Loucy (cell line): Measurements from ENCODE around the gene ELMO1.

Experiments
- H2AFZ ChIP-seq: fragments of 200-600 bp; sonication (generic); 2 replicates; pipeline ENCODE4 v1.6.0; 2016; ENCODE audit warnings: antibody characterized with exemption, mild to moderate bottlenecking, low read length, moderate library complexity
- H3F3A ChIP-seq: fragments of 200-600 bp; 2 replicates; pipeline ENCODE4 v1.6.0; 2016; ENCODE audit warnings: antibody characterized with exemption, low read depth, mild to moderate bottlenecking
- H3K27me3 ChIP-seq: fragments of 200-600 bp; sonication (generic); 2 replicates; pipeline ENCODE4 v1.6.1; 2014; ENCODE audit warnings: low read length, mild to moderate bottlenecking; ENCODE audit not compliant: insufficient read depth, poor library complexity, severe bottlenecking
- H3K36me3 ChIP-seq: fragments of 200-600 bp; sonication (generic); 2 replicates; pipeline ENCODE4 v1.6.1; 2016; ENCODE audit warnings: low read length; ENCODE audit not compliant: insufficient read depth
- H3K4me1 ChIP-seq: fragments of 200-600 bp; sonication (generic); 2 replicates; pipeline ENCODE4 v1.5.1; 2014; ENCODE audit warnings: low read length, mild to moderate bottlenecking; ENCODE audit not compliant: insufficient read depth, poor library complexity, severe bottlenecking
- H3K4me2 ChIP-seq: fragments of 200-600 bp; sonication (generic); 2 replicates; pipeline ENCODE4 v1.6.0; 2014; ENCODE audit warnings: antibody characterized with exemption, low read length, low read depth, mild to moderate bottlenecking; ENCODE audit not compliant: poor library complexity, severe bottlenecking
- H3K4me3 ChIP-seq: fragments of 200-600 bp; sonication (generic); 2 replicates; pipeline ENCODE4 v1.5.1; 2014; ENCODE audit warnings: low read length, mild to moderate bottlenecking, mixed read lengths; ENCODE audit not compliant: poor library complexity, severe bottlenecking
- H3K79me2 ChIP-seq: fragments of 200-600 bp; sonication (generic); 2 replicates; pipeline ENCODE4 v1.6.1; 2014; ENCODE audit warnings: low read length; ENCODE audit not compliant: insufficient read depth
- H3K9ac ChIP-seq: fragments of 200-600 bp; sonication (generic); 2 replicates; pipeline ENCODE4 v1.6.0; 2014; ENCODE audit warnings: mild to moderate bottlenecking, low read depth, low read length, moderate library complexity; ENCODE audit not compliant: poor library complexity, severe bottlenecking
- H3K9me2 ChIP-seq: fragments of 200-600 bp; sonication (generic); replicated peaks from 2 replicates; pipeline ENCODE4 v1.6.1; 2016; ENCODE audit warnings: low read depth, low read length, mixed read lengths
- H3K9me3 ChIP-seq: fragments of 200-600 bp; sonication (generic); 2 replicates; pipeline ENCODE4 v1.6.1; 2014; ENCODE audit warnings: mild to moderate bottlenecking, antibody characterized with exemption, low read length, low read depth; ENCODE audit not compliant: insufficient read depth
- H4K20me1 ChIP-seq: fragments of 200-600 bp; sonication (generic); 2 replicates; pipeline ENCODE4 v1.6.0; 2014; ENCODE audit warnings: antibody characterized with exemption, low read length, mild to moderate bottlenecking; ENCODE audit not compliant: insufficient read depth, poor library complexity, severe bottlenecking
- CTCF ChIP-seq: fragments of 200-600 bp; sonication (generic); conservative IDR thresholded peaks from 2 replicates; pipeline ENCODE4 v1.5.1; 2014; ENCODE audit warnings: mild to moderate bottlenecking, antibody characterized with exemption, low read length
- EZH2phosphoT487 ChIP-seq: fragments of 200-600 bp; IDR thresholded peaks from 2 replicates; pipeline ENCODE4 v1.6.1; 2018; ENCODE audit warnings: antibody characterized with exemption, mild to moderate bottlenecking, moderate library complexity, borderline replicate concordance

The ELMO1 gene

GRCh38 chr7:37309493-37309892 is 139.2 kb downstream of the ELMO1 start:
- Histone ChIP-seq H3K9me3 (no peaks in the 10 kb centered on the region; the same call in 1 of the 2 replicates), H3F3A (peaks cover 10% of the 10 kb centered on the region; the same call in 1 of the 2 replicates), H3K79me2 (peaks cover 78% of the 10 kb centered on the region), H3K9ac (no peak overlapping the region), H4K20me1 (peaks cover 28% of the 10 kb centered on the region), H3K36me3 (peaks cover 95% of the 10 kb centered on the region), H3K4me1 (peaks cover 17% of the 10 kb centered on the region), H3K4me3 (no peak overlapping the region), H2AFZ (no peak overlapping the region), H3K9me2 (no peaks in the 10 kb centered on the region), H3K4me2 (no peak overlapping the region), H3K27me3 (no peaks in the 10 kb centered on the region)
- no peak for TF ChIP-seq CTCF
- no peak for TF ChIP-seq EZH2phosphoT487

GRCh38 chr7:37304921-37305320 is 143.7 kb downstream of the ELMO1 start:
- H3K9me2 ChIP-seq: no peaks in the 10 kb centered on the region
- no peaks in the 10 kb centered on the region; the same call in 1 of the 2 replicates for H3K9me3 ChIP-seq
- no peaks in the 10 kb centered on the region for H3K27me3 ChIP-seq
- peaks cover 82% of the 10 kb centered on the region for H3K36me3 ChIP-seq
- peaks cover 3% of the 10 kb centered on the region for H3K4me1 ChIP-seq
- H2AFZ ChIP-seq: no peak overlapping the region
- no peak overlapping the region for H3K4me3 ChIP-seq
- H3F3A ChIP-seq: no peaks in the 10 kb centered on the region
- H3K9ac ChIP-seq: no peak overlapping the region
- peaks cover 6% of the 10 kb centered on the region for H4K20me1 ChIP-seq
- peaks cover 73% of the 10 kb centered on the region for H3K79me2 ChIP-seq
- H3K4me2 ChIP-seq: no peak overlapping the region
- TF ChIP-seq EZH2phosphoT487 (no peak), CTCF (no peak)

- Histone ChIP-seq H3K79me2 (peaks cover 23% of the 10 kb centered on the region), H3K27me3 (no peaks in the 10 kb centered on the region), H3K4me1 (no peaks in the 10 kb centered on the region), H4K20me1 (no peaks in the 10 kb centered on the region), H3K36me3 (peaks cover 15% of the 10 kb centered on the region; the same call in 1 of the 2 replicates), H3F3A (peaks cover 4% of the 10 kb centered on the region; the same call in 1 of the 2 replicates), H2AFZ (no peak overlapping the region), H3K9me3 (no peaks in the 10 kb centered on the region), H3K4me2 (no peak overlapping the region), H3K4me3 (no peak overlapping the region), H3K9ac (no peak overlapping the region), H3K9me2 (no peaks in the 10 kb centered on the region)
- TF ChIP-seq EZH2phosphoT487 (no peak), CTCF (no peak)
Observed at GRCh38 chr7:37297546-37297945, 151.1 kb downstream of the ELMO1 start.
